PC-9 (cell line): ENCODE results near the gene ADAM8. TPM values are rescaled to one million over a fixed set of nuclear protein-coding genes. Genes with fewer than 3 reads are reported as not detected.

Experiments
- BruUV-seq: library from RNA; stranded (reverse); fragments of 400-500 nt; replicated peaks from 2 replicates; lab custom pipeline; 2021; lab: Mats Ljungman, UMichigan
- CTCF ChIA-PET: fragments of 300-600 bp; sonication (Branson Sonifier 250); formaldehyde crosslinking; loops from one replicate; lab custom pipeline; 2022; ENCODE audit warnings: antibody characterized with exemption; lab: Charles Lee
- POLR2A ChIA-PET: fragments of 300-600 bp; sonication (Branson Sonifier 250); formaldehyde crosslinking; loops from one replicate; lab custom pipeline; 2022; ENCODE audit warnings: antibody characterized with exemption; ENCODE audit not compliant: unreplicated experiment; lab: Charles Lee
- DNase-seq, 2 experiments: peaks; one replicate each; pipeline versions ENCODE4 v3.0.0 to v3.0.0-alpha.2; 2015 to 2022; ENCODE audit warnings: mixed read lengths in 1 of 2
- H2AFZ ChIP-seq: fragments of 200-600 bp; sonication (generic); 2 replicates; pipeline ENCODE4 v1.8.1; 2017; ENCODE audit warnings: antibody characterized with exemption
- H3F3A ChIP-seq: fragments of 200-600 bp; sonication (generic); 2 replicates; pipeline ENCODE4 v1.8.1; 2017; ENCODE audit warnings: antibody characterized with exemption, mild to moderate bottlenecking, low read depth; ENCODE audit not compliant: insufficient read depth
- H3K27ac ChIP-seq: fragments of 200-600 bp; sonication (generic); 2 replicates; pipeline ENCODE4 v1.6.1; 2016; ENCODE audit warnings: mixed run types
- H3K27me3 ChIP-seq: fragments of 200-600 bp; sonication (generic); 2 replicates; pipeline ENCODE4 v1.6.1; 2016; ENCODE audit warnings: low read depth, mixed run types; ENCODE audit not compliant: insufficient read depth
- H3K36me3 ChIP-seq: fragments of 200-600 bp; sonication (generic); 2 replicates; pipeline ENCODE4 v1.6.1; 2016; ENCODE audit warnings: low read depth, mixed run types
- H3K4me1 ChIP-seq: fragments of 200-600 bp; sonication (generic); replicated peaks from 2 replicates; pipeline ENCODE4 v1.6.1; 2016; ENCODE audit warnings: mixed run types; ENCODE audit not compliant: insufficient read depth
- H3K4me2 ChIP-seq: fragments of 200-600 bp; sonication (generic); 2 replicates; pipeline ENCODE4 v1.6.1; 2017; ENCODE audit warnings: mixed run types
- H3K4me3 ChIP-seq: fragments of 200-600 bp; sonication (generic); 2 replicates; pipeline ENCODE4 v1.6.1; 2016; ENCODE audit warnings: mixed run types
- H3K79me2 ChIP-seq: fragments of 200-600 bp; sonication (generic); 2 replicates; pipeline ENCODE4 v1.6.1; 2017; ENCODE audit warnings: low read depth, mixed run types
- H3K9me2 ChIP-seq: fragments of 200-600 bp; sonication (generic); 2 replicates; pipeline ENCODE4 v1.8.1; 2017; ENCODE audit warnings: mild to moderate bottlenecking; ENCODE audit not compliant: insufficient read depth
- H3K9me3 ChIP-seq: fragments of 200-600 bp; sonication (generic); 2 replicates; pipeline ENCODE4 v1.8.1; 2016; ENCODE audit warnings: low read depth; ENCODE audit not compliant: insufficient read depth
- H4K20me1 ChIP-seq: fragments of 200-600 bp; sonication (generic); 2 replicates; pipeline ENCODE4 v1.8.1; 2017; ENCODE audit not compliant: insufficient read depth
- CTCF ChIP-seq: fragments of 200-600 bp; sonication (generic); conservative IDR thresholded peaks from 2 replicates; pipeline ENCODE4 v1.6.1; 2017; ENCODE audit warnings: mixed run types, antibody characterized with exemption, mild to moderate bottlenecking, moderate library complexity
- EZH2 ChIP-seq: fragments of 200-600 bp; sonication (generic); IDR thresholded peaks from 2 replicates; pipeline ENCODE4 v1.8.0; 2017; ENCODE audit warnings: antibody characterized with exemption, low read depth
- intact Hi-C: fragments of 100-400 bp; cut with micrococcal nuclease; formaldehyde crosslinking; loops from one replicate; pipeline ENCODE4 v1.10.0; 2022; ENCODE audit not compliant: unreplicated experiment
- total RNA-seq: library from RNA; stranded (reverse); gene quantifications from 2 replicates; pipeline ENCODE4 v1.2.3, GENCODE V29; 2021

ADAM8 gene
- total RNA-seq, 1 experiment from 2014 or later, result 18.3 TPM

- Histone ChIP-seq H3K9me2 (no peaks in the 10 kb centered on the region), H2AFZ (no peak overlapping the region), H3K4me2 (no peak overlapping the region), H3K4me1 (peaks cover 23% of the 10 kb centered on the region), H3F3A (peaks cover 12% of the 10 kb centered on the region), H3K36me3 (no peaks in the 10 kb centered on the region), H4K20me1 (no peaks in the 10 kb centered on the region), H3K79me2 (0 out of 2 replicates have a peak, but pooled peaks cover 5% of the 10 kb centered on the region), H3K27me3 (no peaks in the 10 kb centered on the region), H3K4me3 (no peak overlapping the region), H3K27ac (no peak overlapping the region), H3K9me3 (no peaks in the 10 kb centered on the region)
- intact Hi-C loops, result no loop called here
- ChIA-PET CTCF (no interaction called here), POLR2A (no interaction called here)
- BruUV-seq, result no TSS peak
- DNase-seq, result no peak
- no peak for TF ChIP-seq EZH2
Observed at GRCh38 chr10:133272964-133273420, 3.7 kb downstream of the ADAM8 start.

- H3F3A ChIP-seq, result peaks cover 6% of the 10 kb centered on the region
- DNase-seq, result no peak
- H3K27me3 ChIP-seq, result no peaks in the 10 kb centered on the region
- no peaks in the 10 kb centered on the region for H3K9me3 ChIP-seq
- BruUV-seq, result no TSS peak
- POLR2A ChIA-PET, result no interaction called here
- no peak overlapping the region for H3K27ac ChIP-seq
- no peak overlapping the region for H3K4me2 ChIP-seq
- peaks cover 18% of the 10 kb centered on the region for H3K4me1 ChIP-seq
- no peaks in the 10 kb centered on the region for H3K9me2 ChIP-seq
- intact Hi-C loops, result no loop called here
- H2AFZ ChIP-seq, result no peak overlapping the region
- no peaks in the 10 kb centered on the region for H4K20me1 ChIP-seq
- CTCF ChIA-PET, result no interaction called here
- H3K36me3 ChIP-seq, result no peaks in the 10 kb centered on the region
- no peak for TF ChIP-seq EZH2
- no peak for TF ChIP-seq CTCF
- 0 out of 2 replicates have a peak, but pooled peaks cover 5% of the 10 kb centered on the region for H3K79me2 ChIP-seq
- H3K4me3 ChIP-seq, result no peak overlapping the region
Observed at GRCh38 chr10:133272301-133272963, 4.2 kb downstream of the ADAM8 start.

- Histone ChIP-seq H2AFZ (no peak overlapping the region), H3K36me3 (no peaks in the 10 kb centered on the region), H3F3A (no peaks in the 10 kb centered on the region), H3K9me3 (no peaks in the 10 kb centered on the region), H4K20me1 (no peaks in the 10 kb centered on the region), H3K4me2 (no peak overlapping the region), H3K27ac (no peak overlapping the region), H3K9me2 (no peaks in the 10 kb centered on the region), H3K27me3 (no peaks in the 10 kb centered on the region), H3K4me3 (no peak overlapping the region), H3K79me2 (0 out of 2 replicates have a peak, but pooled peaks cover 5% of the 10 kb centered on the region), H3K4me1 (peaks cover 11% of the 10 kb centered on the region)
- TF ChIP-seq EZH2 (no peak), CTCF (no peak)
- DNase-seq, result no peak
- ChIA-PET POLR2A (no interaction called here), CTCF (no interaction called here)
- intact Hi-C loops, result no loop called here
- no TSS peak for BruUV-seq
Observed at GRCh38 chr10:133271521-133272300, 5.0 kb downstream of the ADAM8 start.
